Measurements from ENCODE around the gene MYRF.

GRCh38 chr11:61833471-61833870, 81.0 kb downstream of the MYRF start:
- TF ChIP-seq EZH2 (IDR thresholded peaks at IDR 0.05), result no peak
- no peak; the same call in 1 of the 2 replicates for TF ChIP-seq POLR2AphosphoS5 (IDR thresholded peaks at IDR 0.05; ENCODE audit: borderline replicate concordance, low read depth, low read length)

All from SK-N-MC (cell line).